Hepatocyte (in vitro differentiated cells): Measurements from ENCODE around the gene THSD4. TPM values are rescaled to one million over a fixed set of nuclear protein-coding genes. Genes with fewer than 3 reads are reported as not detected.

Experiments
- DNase-seq: peaks from one replicate; pipeline ENCODE4 v3.0.0-alpha.2; 2016; ENCODE audit warnings: low spot score
- H2AFZ ChIP-seq: fragments of 200-600 bp; sonication (generic); 2 replicates; pipeline ENCODE4 v1.6.0; 2016; ENCODE audit warnings: antibody characterized with exemption, mild to moderate bottlenecking
- H3K27ac ChIP-seq: fragments of 200-600 bp; sonication (generic); 2 replicates; pipeline ENCODE4 v1.5.1; 2016; ENCODE audit warnings: mild to moderate bottlenecking
- H3K27me3 ChIP-seq: fragments of 200-600 bp; sonication (generic); 2 replicates; pipeline ENCODE4 v1.6.1; 2016
- H3K36me3 ChIP-seq: fragments of 200-600 bp; sonication (generic); replicated peaks from 2 replicates; pipeline ENCODE4 v1.5.1; 2016; ENCODE audit warnings: low read depth; ENCODE audit not compliant: insufficient read depth
- H3K4me1 ChIP-seq: fragments of 200-600 bp; sonication (generic); 2 replicates; pipeline ENCODE4 v1.5.1; 2016; ENCODE audit warnings: mild to moderate bottlenecking, moderate library complexity; ENCODE audit not compliant: insufficient read depth
- H3K4me2 ChIP-seq: fragments of 200-600 bp; sonication (generic); 2 replicates; pipeline ENCODE4 v1.6.0; 2016
- H3K4me3 ChIP-seq: fragments of 200-600 bp; sonication (generic); 2 replicates; pipeline ENCODE4 v1.5.1; 2016; ENCODE audit warnings: mild to moderate bottlenecking
- H3K79me2 ChIP-seq: fragments of 200-600 bp; sonication (generic); 2 replicates; pipeline ENCODE4 v1.6.0; 2017; ENCODE audit warnings: mild to moderate bottlenecking
- H3K9me2 ChIP-seq: fragments of 200-600 bp; sonication (generic); replicated peaks from 2 replicates; pipeline ENCODE4 v1.6.0; 2017; ENCODE audit warnings: mild to moderate bottlenecking; ENCODE audit not compliant: insufficient read depth
- H3K9me3 ChIP-seq: fragments of 200-600 bp; sonication (generic); 2 replicates; pipeline ENCODE4 v1.5.1; 2016; ENCODE audit warnings: low read depth, mild to moderate bottlenecking
- H4K20me1 ChIP-seq: fragments of 200-600 bp; sonication (generic); 2 replicates; pipeline ENCODE4 v1.6.0; 2016; ENCODE audit warnings: mild to moderate bottlenecking; ENCODE audit not compliant: insufficient read depth, poor library complexity, severe bottlenecking
- CTCF ChIP-seq: fragments of 200-600 bp; sonication (generic); IDR thresholded peaks from 2 replicates; pipeline ENCODE4 v1.5.1; 2016; ENCODE audit warnings: antibody characterized with exemption, mild to moderate bottlenecking; ENCODE audit not compliant: poor library complexity
- EZH2 ChIP-seq: fragments of 200-600 bp; sonication (generic); IDR thresholded peaks from 2 replicates; pipeline ENCODE4 v1.6.1; 2016; ENCODE audit warnings: antibody characterized with exemption, mild to moderate bottlenecking, borderline replicate concordance
- EZH2phosphoT487 ChIP-seq: fragments of 200-600 bp; sonication (generic); IDR thresholded peaks from one replicate; pipeline ENCODE4 v1.6.1; 2018; ENCODE audit warnings: antibody characterized with exemption, mild to moderate bottlenecking, low read depth, moderate library complexity; ENCODE audit not compliant: unreplicated experiment, severe bottlenecking
- WGBS: methylation state at CpG from one replicate; pipeline ENCODE4 v1.1.6; 2016; ENCODE audit warnings: low lambda C conversion rate; ENCODE audit errors: missing lambda C conversion rate; 5-methylcytosine and 5-hydroxymethylcytosine counted together
- polyA plus RNA-seq: library from polyadenylated mRNA; unstranded; fragments of >200 nt; fragmentation: Nextera tagmentation; extraction: Ambion mirVana; gene quantifications from 2 replicates; pipeline ENCODE4 v1.2.1, GENCODE V29; 2016
- total RNA-seq: library from RNA; depleted of rRNA; stranded (reverse); fragments of >200 nt; gene quantifications from 2 replicates; pipeline ENCODE4 v1.2.3, GENCODE V29; 2014

THSD4 gene
- total and polyA plus RNA-seq, 2 experiments from 2014 or later = 4.3 to 7.0 TPM

GRCh38 chr15:71646767-71647486 lies 531.7 kb downstream of the THSD4 start:
- no peaks in the 10 kb centered on the region for H3K27me3 ChIP-seq
- H3K36me3 ChIP-seq = no peaks in the 10 kb centered on the region
- H3K4me2 ChIP-seq = no peak overlapping the region
- no peaks in the 10 kb centered on the region for H3K79me2 ChIP-seq
- no peaks in the 10 kb centered on the region for H3K9me2 ChIP-seq
- no peak overlapping the region for H3K4me3 ChIP-seq
- no peak for TF ChIP-seq CTCF
- no peak for TF ChIP-seq EZH2
- no peak for TF ChIP-seq EZH2phosphoT487
- DNase-seq = no peak
- no peaks in the 10 kb centered on the region for H3K4me1 ChIP-seq
- WGBS = 66% methylated on average over 5 of the region's 5 CpGs
- no peaks in the 10 kb centered on the region for H4K20me1 ChIP-seq
- no peak overlapping the region for H3K27ac ChIP-seq
- H3K9me3 ChIP-seq = no peaks in the 10 kb centered on the region
- no peak overlapping the region for H2AFZ ChIP-seq

- Histone ChIP-seq H3K4me3 (no peak overlapping the region), H3K27ac (no peak overlapping the region), H3K4me2 (no peak overlapping the region), H3K36me3 (no peaks in the 10 kb centered on the region), H3K79me2 (no peaks in the 10 kb centered on the region), H2AFZ (no peak overlapping the region), H3K27me3 (no peaks in the 10 kb centered on the region), H4K20me1 (no peaks in the 10 kb centered on the region), H3K4me1 (no peaks in the 10 kb centered on the region), H3K9me2 (no peaks in the 10 kb centered on the region), H3K9me3 (no peaks in the 10 kb centered on the region)
- 99% methylated on average over 4 of the region's 4 CpGs for WGBS
- TF ChIP-seq CTCF (no peak), EZH2 (no peak), EZH2phosphoT487 (no peak)
- no peak for DNase-seq
Measured at GRCh38 chr15:71647487-71647808, 532.2 kb downstream of the THSD4 start.

GRCh38 chr15:71648095-71648494 lies 532.8 kb downstream of the THSD4 start:
- Histone ChIP-seq H3K4me3 (no peak overlapping the region), H3K4me2 (no peak overlapping the region), H3K9me3 (no peaks in the 10 kb centered on the region), H3K27ac (no peak overlapping the region), H3K79me2 (no peaks in the 10 kb centered on the region), H3K27me3 (no peaks in the 10 kb centered on the region), H3K9me2 (no peaks in the 10 kb centered on the region), H2AFZ (no peak overlapping the region), H3K36me3 (no peaks in the 10 kb centered on the region), H4K20me1 (no peaks in the 10 kb centered on the region), H3K4me1 (no peaks in the 10 kb centered on the region)
- no peak for TF ChIP-seq EZH2
- no peak for TF ChIP-seq CTCF
- no peak for TF ChIP-seq EZH2phosphoT487
- WGBS = 77% methylated on average over 3 of the region's 3 CpGs
- DNase-seq = no peak

GRCh38 chr15:71649894-71650293 lies 534.6 kb downstream of the THSD4 start:
- Histone ChIP-seq H3K4me2 (no peak overlapping the region), H3K9me3 (no peaks in the 10 kb centered on the region), H3K4me3 (no peak overlapping the region), H3K27me3 (no peaks in the 10 kb centered on the region), H3K9me2 (no peaks in the 10 kb centered on the region), H4K20me1 (no peaks in the 10 kb centered on the region), H3K27ac (no peak overlapping the region), H3K79me2 (no peaks in the 10 kb centered on the region), H3K36me3 (no peaks in the 10 kb centered on the region), H2AFZ (no peak overlapping the region), H3K4me1 (no peaks in the 10 kb centered on the region)
- DNase-seq = no peak
- WGBS = 64% methylated on average over 3 of the region's 3 CpGs
- TF ChIP-seq CTCF (no peak), EZH2 (no peak), EZH2phosphoT487 (no peak)
